Activated T-helper 1 cell treated with Interleukin-2 at 50 U/mL for 16 hours (primary cell): ENCODE measurements around the gene PAK1.
"Not testable (repeated sequence)": the region's sequence is repeated elsewhere in the genome, so short reads cannot be mapped to it uniquely, and the experiment has no call there.

Experiments
- DNase-seq: peaks from one replicate; pipeline ENCODE4 v3.0.0-alpha.2; 2020; ENCODE audit warnings: low read depth

PAK1 gene

GRCh38 chr11:77401486-77402217 is 72.2 kb downstream of the PAK1 start:
- no peak for DNase-seq

GRCh38 chr11:77400775-77401449 is 73.0 kb downstream of the PAK1 start:
- no peak for DNase-seq

GRCh38 chr11:77400271-77400670 is 73.6 kb downstream of the PAK1 start:
- DNase-seq, result no peak

GRCh38 chr11:77397631-77398030 is 76.3 kb downstream of the PAK1 start:
- DNase-seq, result no peak

GRCh38 chr11:77396911-77397310 is 77.0 kb downstream of the PAK1 start:
- no peak for DNase-seq

- no peak for DNase-seq
These were observed 77.6 kb downstream of the PAK1 start for GRCh38 chr11:77396305-77396704.

GRCh38 chr11:77395460-77396173 is 78.3 kb downstream of the PAK1 start:
- DNase-seq, result no peak

- DNase-seq, result no peak
These were observed 81.1 kb downstream of the PAK1 start for GRCh38 chr11:77392842-77393241.

GRCh38 chr11:77387701-77388100 is 86.2 kb downstream of the PAK1 start:
- DNase-seq, result no peak

- no peak for DNase-seq
These were observed 87.7 kb downstream of the PAK1 start for GRCh38 chr11:77386178-77386577.

- not testable (repeated sequence) for DNase-seq
These were observed 88.6 kb downstream of the PAK1 start for GRCh38 chr11:77385255-77385771.

GRCh38 chr11:77384571-77384970 is 89.3 kb downstream of the PAK1 start:
- DNase-seq, result no peak

- DNase-seq, result not testable (repeated sequence)
These were observed 90.5 kb downstream of the PAK1 start for GRCh38 chr11:77383349-77383748.

- DNase-seq, result no peak
These were observed 91.9 kb downstream of the PAK1 start for GRCh38 chr11:77381729-77382665.

GRCh38 chr11:77379934-77380333 is 94.0 kb downstream of the PAK1 start:
- DNase-seq, result no peak

- DNase-seq, result no peak
These were observed 94.6 kb downstream of the PAK1 start for GRCh38 chr11:77379253-77379652.

GRCh38 chr11:77377734-77378133 is 96.2 kb downstream of the PAK1 start:
- no peak for DNase-seq

- DNase-seq, result no peak
These were observed 98.8 kb downstream of the PAK1 start for GRCh38 chr11:77375107-77375506.

GRCh38 chr11:77374611-77375031 is 99.3 kb downstream of the PAK1 start:
- no peak for DNase-seq

- no peak for DNase-seq
These were observed 99.8 kb downstream of the PAK1 start for GRCh38 chr11:77374108-77374507.

GRCh38 chr11:77372726-77373125 is 101.2 kb downstream of the PAK1 start:
- no peak for DNase-seq

- DNase-seq, result no peak
These were observed 102.2 kb downstream of the PAK1 start for GRCh38 chr11:77371646-77372045.
